GM12878 (cell line): ENCODE data around the gene URI1. TPM values are rescaled to one million over a fixed set of nuclear protein-coding genes. Genes with fewer than 3 reads are reported as not detected.

Experiments used
- ATAC-seq: fragments of 200-7000 bp; cut with Tn5 transposase; 3 replicates; pipeline ENCODE4 v1.9.1; 2020; ENCODE audit warnings: mild to moderate bottlenecking, moderate library complexity
- BruUV-seq: library from RNA; stranded (reverse); fragments of 400-500 nt; replicated peaks from 2 replicates; lab custom pipeline; 2021; lab: Mats Ljungman, UMichigan
- CTCF ChIA-PET: fragments of 300-600 bp; sonication (Branson Sonifier 250); formaldehyde crosslinking; extraction: SDS; loops from one replicate; lab custom pipeline; 2021; ENCODE audit warnings: inconsistent platforms; lab: Yijun Ruan, JAX
- POLR2A ChIA-PET: fragments of 350-600 bp; formaldehyde crosslinking; extraction: SDS; loops from one replicate; lab custom pipeline; 2021; ENCODE audit warnings: inconsistent platforms; lab: Charles Lee
- RAD21 ChIA-PET: fragments of 300-600 bp; sonication (Branson Sonifier 250); formaldehyde crosslinking; loops from one replicate; lab custom pipeline; 2023; ENCODE audit warnings: antibody characterized with exemption; ENCODE audit not compliant: unreplicated experiment; lab: Charles Lee
- SMC1A ChIA-PET: fragments of 300-600 bp; sonication (Branson Sonifier 250); formaldehyde crosslinking; loops from one replicate; lab custom pipeline; 2023; ENCODE audit not compliant: unreplicated experiment, uncharacterized antibody; lab: Charles Lee
- DNase-seq: peaks from one replicate; pipeline ENCODE4 v3.0.0-alpha.2; 2011; ENCODE audit warnings: low read depth, low spot score
- FAIRE-seq: peaks from 3 replicates; lab custom pipeline; 2011; peaks lifted over from hg19 to GRCh38; lab: Jason Lieb, UNC
- H2AFZ ChIP-seq: 2 replicates; pipeline ENCODE4 v1.6.0; 2011; ENCODE audit warnings: low read depth, low read length, control low read depth; ENCODE audit not compliant: control insufficient read depth
- H3K27ac ChIP-seq: 2 replicates; pipeline ENCODE4 v1.5.1; 2011; ENCODE audit warnings: control low read depth; ENCODE audit not compliant: control insufficient read depth, insufficient read depth
- H3K27me3 ChIP-seq, 2 experiments: replicated peaks in 1 of 2; 2 replicates each; pipeline versions ENCODE4 v1.6.0 to v1.6.1; 2011; ENCODE audit warnings: low read length in 1 of 2; ENCODE audit not compliant: control insufficient read depth in 2 of 2, insufficient read depth in 2 of 2
- H3K36me3 ChIP-seq, 2 experiments: 2 replicates each; pipeline ENCODE4 v1.5.1; 2011; ENCODE audit warnings: low read length in 1 of 2; ENCODE audit not compliant: control insufficient read depth in 2 of 2, insufficient read depth in 2 of 2
- H3K4me1 ChIP-seq: 2 replicates; pipeline ENCODE4 v1.6.1; 2011; ENCODE audit warnings: mild to moderate bottlenecking, low read length, moderate library complexity, mixed read lengths; ENCODE audit not compliant: control insufficient read depth, insufficient read depth
- H3K4me2 ChIP-seq: 2 replicates; pipeline ENCODE4 v1.6.0; 2011; ENCODE audit warnings: control low read depth; ENCODE audit not compliant: control insufficient read depth, insufficient read depth
- H3K4me3 ChIP-seq: fragments of 200-600 bp; sonication (generic); 2 replicates; pipeline ENCODE4 v1.5.1; 2016
- H3K79me2 ChIP-seq: 2 replicates; pipeline ENCODE4 v1.6.0; 2011; ENCODE audit warnings: low read length; ENCODE audit not compliant: control insufficient read depth, insufficient read depth
- H3K9ac ChIP-seq: 2 replicates; pipeline ENCODE4 v1.8.0; 2011; ENCODE audit warnings: low read length, control low read depth, mixed read lengths; ENCODE audit not compliant: control insufficient read depth, insufficient read depth
- H3K9me3 ChIP-seq: replicated peaks from 3 replicates; pipeline ENCODE4 v1.5.1; 2011; ENCODE audit warnings: mild to moderate bottlenecking, low read length; ENCODE audit not compliant: control insufficient read depth, insufficient read depth
- H4K20me1 ChIP-seq: 2 replicates; pipeline ENCODE4 v1.6.0; 2011; ENCODE audit not compliant: control insufficient read depth, insufficient read depth
- CREB1 ChIP-seq: IDR thresholded peaks from 2 replicates; pipeline ENCODE4 v1.6.1; 2012; ENCODE audit warnings: low read depth, mild to moderate bottlenecking, inconsistent platforms
- DPF2 ChIP-seq: fragments of 450-650 bp; IDR thresholded peaks from 2 replicates; pipeline ENCODE4 v1.6.1; 2017; ENCODE audit warnings: mild to moderate bottlenecking
- E4F1 ChIP-seq: fragments of 450-650 bp; IDR thresholded peaks from 2 replicates; pipeline ENCODE4 v1.6.1; 2018; ENCODE audit warnings: borderline replicate concordance, mild to moderate bottlenecking; ENCODE audit not compliant: partially characterized antibody
- IRF4 ChIP-seq: IDR thresholded peaks from 2 replicates; pipeline ENCODE4 v1.6.1; 2011; ENCODE audit warnings: low read depth, low read length
- MYC ChIP-seq: IDR thresholded peaks from 2 replicates; pipeline ENCODE4 v1.6.1; 2011; ENCODE audit warnings: mild to moderate bottlenecking, low read length, moderate library complexity, inconsistent platforms; ENCODE audit not compliant: insufficient read depth, insufficient replicate concordance, insufficient read length, severe bottlenecking
- PML ChIP-seq: IDR thresholded peaks from 2 replicates; pipeline ENCODE4 v1.6.1; 2012; ENCODE audit warnings: low read length, inconsistent platforms
- SMC3 ChIP-seq: IDR thresholded peaks from 2 replicates; pipeline ENCODE4 v1.6.1; 2011; ENCODE audit warnings: low read length, improper control_type of control experiment, borderline replicate concordance
- SPI1 ChIP-seq: IDR thresholded peaks from 2 replicates; pipeline ENCODE4 v1.6.1; 2011; ENCODE audit warnings: low read depth, mild to moderate bottlenecking, low read length, moderate library complexity, borderline replicate concordance; ENCODE audit not compliant: insufficient read depth
- TBL1XR1 ChIP-seq: IDR thresholded peaks from 2 replicates; pipeline ENCODE4 v1.6.1; 2012; ENCODE audit warnings: low read depth, low read length, improper control_type of control experiment
- ZNF24 ChIP-seq: fragments of 450-650 bp; IDR thresholded peaks from 2 replicates; pipeline ENCODE4 v1.6.1; 2017; ENCODE audit warnings: antibody characterized with exemption, mild to moderate bottlenecking
- ZZZ3 ChIP-seq: IDR thresholded peaks from 2 replicates; pipeline ENCODE4 v1.6.1; 2011; ENCODE audit warnings: low read depth; ENCODE audit not compliant: control insufficient read depth, insufficient read length
- WGBS: methylation state at CpG from one replicate; pipeline ENCODE4 v1.1.6; 2016; ENCODE audit warnings: low lambda C conversion rate; ENCODE audit not compliant: insufficient replicate concordance, insufficient coverage; ENCODE audit errors: missing lambda C conversion rate; 5-methylcytosine and 5-hydroxymethylcytosine counted together
- in situ Hi-C: fragments of 300-500 bp; cut with MboI; formaldehyde crosslinking; loops from 9 replicates; pipeline ENCODE4 v1.14.3; 2018; ENCODE audit warnings: mixed read lengths
- intact Hi-C: fragments of 100-400 bp; cut with micrococcal nuclease; formaldehyde crosslinking; loops from one replicate; pipeline ENCODE4 v1.14.2; 2022; ENCODE audit not compliant: unreplicated experiment
- polyA plus RNA-seq, 11 experiments: library from polyadenylated mRNA; depleted of rRNA in 4 of 11; unstranded in 6 of 11; stranded (reverse) in 5 of 11; fragments of >200 nt; fragmentation: Nextera tagmentation in 4 of 11; fragmentation: Illumina TruSeq in 1 of 11; extraction: Ambion mirVana in 4 of 11; extraction: Trizol in 1 of 11; gene quantifications; 1 replicate in 1 of 11; 2 replicates in 10 of 11; pipeline versions ENCODE4 v1.2.1 to v1.2.3, GENCODE V29; 2011 to 2016; ENCODE audit warnings: inconsistent platforms in 2 of 11, missing spikeins in 2 of 11, low read depth in 1 of 11
- total RNA-seq, 4 experiments: library from RNA; depleted of rRNA in 3 of 4; stranded (reverse); fragments of >200 nt in 3 of 4; fragmentation: Illumina TruSeq in 1 of 4; extraction: Trizol in 1 of 4; gene quantifications; 2 replicates each; pipeline versions ENCODE4 v1.2.1 to v1.2.3, GENCODE V29; 2013 to 2021
- TF ChIP-seq, protein P1 (sequence below): fragments of 450-650 bp; formaldehyde crosslinking; IDR thresholded peaks from 2 replicates; pipeline ENCODE4 v1.4.0; 2022; ENCODE audit warnings: mild to moderate bottlenecking, moderate library complexity

The URI1 gene
- total and polyA plus RNA-seq, 10 of the 15 experiments (the other 5 are each of a cell fraction or from before 2014, with no cell fraction given): 15.2 to 94.2 (median 47.9) TPM

- intact Hi-C loops (no loop called here), in situ Hi-C loops (no loop called here)
- ChIA-PET SMC1A (no interaction called here), POLR2A (no interaction called here), CTCF (no interaction called here), RAD21 (no interaction called here)
- Histone ChIP-seq H3K9ac (no peak overlapping the region), H3K4me3 (no peak overlapping the region), H3K4me2 (no peak overlapping the region), H2AFZ (no peak overlapping the region), H3K27ac (no peak overlapping the region), H3K36me3 (no peaks in the 10 kb centered on the region), H4K20me1 (no peaks in the 10 kb centered on the region), H3K79me2 (no peaks in the 10 kb centered on the region), H3K4me1 (no peaks in the 10 kb centered on the region), H3K9me3 (no peaks in the 10 kb centered on the region), H3K27me3 (no peaks in the 10 kb centered on the region)
- FAIRE-seq (no peak), DNase-seq (no peak), ATAC-seq (no peak)
- no TSS peak for BruUV-seq
- 62% methylated on average over 7 of the region's 7 CpGs for WGBS
- no peak for TF ChIP-seq TBL1XR1
- TF ChIP-seq SMC3: no peak
- no peak for TF ChIP-seq ZNF24
- no peak for TF ChIP-seq MYC
- TF ChIP-seq SPI1: no peak
Measured at GRCh38 chr19:29917911-29918310, 24.1 kb upstream of the URI1 start.

DNA sequence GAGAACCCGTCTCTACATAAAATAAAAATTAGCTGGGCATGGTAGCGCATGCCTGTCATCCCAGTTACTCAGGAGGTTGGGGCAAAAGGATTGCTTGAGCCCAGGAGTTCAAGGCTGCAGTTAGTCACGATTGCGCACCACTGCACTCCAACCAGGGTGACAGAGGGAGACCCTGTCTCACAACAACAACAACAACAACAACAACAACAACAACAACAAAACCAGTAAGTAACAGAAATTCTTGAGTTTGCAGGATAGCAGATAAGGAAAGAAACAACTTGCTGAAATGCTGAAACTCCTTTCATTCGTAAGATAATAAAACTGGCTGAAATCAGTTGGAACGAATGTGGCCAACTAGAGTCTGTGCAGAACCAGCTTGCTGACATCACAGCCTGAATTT, 23.1 kb upstream of the URI1 start:
- POLR2A ChIA-PET: no interaction called here
- no TSS peak for BruUV-seq
- in situ Hi-C loops: no loop called here
- no peak for TF ChIP-seq IRF4
- TF ChIP-seq DPF2: no peak
- TF ChIP-seq E4F1: no peak
- TF ChIP-seq CREB1: no peak
- no peak for TF ChIP-seq PML
- TF ChIP-seq, protein P1, sequence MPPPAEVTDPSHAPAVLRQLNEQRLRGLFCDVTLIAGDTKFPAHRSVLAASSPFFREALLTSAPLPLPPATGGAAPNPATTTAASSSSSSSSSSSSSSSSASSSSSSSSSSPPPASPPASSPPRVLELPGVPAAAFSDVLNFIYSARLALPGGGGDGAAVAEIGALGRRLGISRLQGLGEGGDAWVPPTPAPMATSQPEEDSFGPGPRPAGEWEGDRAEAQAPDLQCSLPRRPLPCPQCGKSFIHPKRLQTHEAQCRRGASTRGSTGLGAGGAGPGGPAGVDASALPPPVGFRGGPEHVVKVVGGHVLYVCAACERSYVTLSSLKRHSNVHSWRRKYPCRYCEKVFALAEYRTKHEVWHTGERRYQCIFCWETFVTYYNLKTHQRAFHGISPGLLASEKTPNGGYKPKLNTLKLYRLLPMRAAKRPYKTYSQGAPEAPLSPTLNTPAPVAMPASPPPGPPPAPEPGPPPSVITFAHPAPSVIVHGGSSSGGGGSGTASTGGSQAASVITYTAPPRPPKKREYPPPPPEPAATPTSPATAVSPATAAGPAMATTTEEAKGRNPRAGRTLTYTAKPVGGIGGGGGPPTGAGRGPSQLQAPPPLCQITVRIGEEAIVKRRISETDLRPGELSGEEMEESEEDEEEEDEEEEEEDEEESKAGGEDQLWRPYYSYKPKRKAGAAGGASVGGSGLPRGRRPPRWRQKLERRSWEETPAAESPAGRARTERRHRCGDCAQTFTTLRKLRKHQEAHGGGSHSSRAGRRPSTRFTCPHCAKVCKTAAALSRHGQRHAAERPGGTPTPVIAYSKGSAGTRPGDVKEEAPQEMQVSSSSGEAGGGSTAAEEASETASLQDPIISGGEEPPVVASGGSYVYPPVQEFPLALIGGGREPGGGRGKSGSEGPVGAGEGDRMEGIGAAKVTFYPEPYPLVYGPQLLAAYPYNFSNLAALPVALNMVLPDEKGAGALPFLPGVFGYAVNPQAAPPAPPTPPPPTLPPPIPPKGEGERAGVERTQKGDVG (CRISPR knock-in tag): no peak
- no peak for TF ChIP-seq ZZZ3

More for the DNA sequence above, 23.1 kb upstream of the URI1 start:
- DNase-seq: no peak
- no peak overlapping the region for H3K27ac ChIP-seq
- 70% methylated on average over 6 of the region's 6 CpGs for WGBS
- H3K4me3 ChIP-seq: no peak overlapping the region
- SMC1A ChIA-PET: no interaction called here
- no peak overlapping the region for H3K9ac ChIP-seq
- H3K36me3 ChIP-seq: no peaks in the 10 kb centered on the region
- H3K4me2 ChIP-seq: no peak overlapping the region
- CTCF ChIA-PET: no interaction called here
- no peaks in the 10 kb centered on the region for H4K20me1 ChIP-seq
- ATAC-seq: no peak
- no peak overlapping the region for H2AFZ ChIP-seq
- H3K79me2 ChIP-seq: no peaks in the 10 kb centered on the region
- no peaks in the 10 kb centered on the region for H3K27me3 ChIP-seq
- no peak for FAIRE-seq
- H3K9me3 ChIP-seq: no peaks in the 10 kb centered on the region
- RAD21 ChIA-PET: no interaction called here
- no peaks in the 10 kb centered on the region for H3K4me1 ChIP-seq
- intact Hi-C loops: no loop called here
